DND-41 (cell line): ENCODE results near the gene PDGFRB.

Experiments used
- ATAC-seq: fragments of 200-7000 bp; cut with Tn5 transposase; 3 replicates; pipeline ENCODE4 v1.9.1; 2021; ENCODE audit warnings: low read depth; ENCODE audit not compliant: insufficient read depth
- DNase-seq: peaks from one replicate; pipeline ENCODE4 v3.0.0-alpha.2; 2020
- H2AFZ ChIP-seq: 2 replicates; pipeline ENCODE4 v1.6.0; 2012; ENCODE audit warnings: low read depth, low read length
- H3K27ac ChIP-seq: 2 replicates; pipeline ENCODE4 v1.5.1; 2012; ENCODE audit warnings: low read length, inconsistent platforms
- H3K27me3 ChIP-seq: fragments of 200-600 bp; sonication (generic); 2 replicates; pipeline ENCODE4 v1.6.0; 2012; ENCODE audit warnings: low read length, mild to moderate bottlenecking, inconsistent platforms; ENCODE audit not compliant: insufficient read depth, poor library complexity
- H3K36me3 ChIP-seq: 2 replicates; pipeline ENCODE4 v1.5.1; 2012; ENCODE audit warnings: low read length, inconsistent platforms; ENCODE audit not compliant: insufficient read depth
- H3K4me1 ChIP-seq: 2 replicates; pipeline ENCODE4 v1.5.1; 2012; ENCODE audit warnings: mild to moderate bottlenecking, low read length; ENCODE audit not compliant: insufficient read depth
- H3K4me2 ChIP-seq: 2 replicates; pipeline ENCODE4 v1.6.0; 2012; ENCODE audit warnings: mild to moderate bottlenecking, moderate library complexity, low read length, inconsistent platforms; ENCODE audit not compliant: insufficient read depth
- H3K4me3 ChIP-seq, 2 experiments: fragments of 200-600 bp in 1 of 2; shearing (Covaris generic) in 1 of 2; 2 replicates each; pipeline ENCODE4 v1.5.1; 2012 to 2016; ENCODE audit warnings: inconsistent platforms in 2 of 2, low read length in 2 of 2, mild to moderate bottlenecking in 2 of 2, low read depth in 1 of 2, moderate library complexity in 1 of 2
- H3K79me2 ChIP-seq: 2 replicates; pipeline ENCODE4 v1.6.0; 2012; ENCODE audit warnings: low read length, inconsistent platforms; ENCODE audit not compliant: insufficient read depth
- H3K9ac ChIP-seq: 2 replicates; pipeline ENCODE4 v1.6.0; 2012; ENCODE audit warnings: low read depth, mild to moderate bottlenecking, inconsistent platforms, low read length, moderate library complexity
- H3K9me3 ChIP-seq: 2 replicates; pipeline ENCODE4 v1.5.1; 2012; ENCODE audit warnings: low read length, moderate library complexity, mild to moderate bottlenecking, inconsistent platforms; ENCODE audit not compliant: insufficient read depth, severe bottlenecking
- H4K20me1 ChIP-seq: 2 replicates; pipeline ENCODE4 v1.6.0; 2012; ENCODE audit warnings: low read length; ENCODE audit not compliant: insufficient read depth
- EZH2 ChIP-seq: IDR thresholded peaks from 3 replicates; pipeline ENCODE4 v1.6.1; 2012; ENCODE audit warnings: borderline replicate concordance, low read depth, mild to moderate bottlenecking, moderate library complexity, low read length, inconsistent platforms; ENCODE audit not compliant: severe bottlenecking
- TF ChIP-seq, protein P1 (sequence below): IDR thresholded peaks from 2 replicates; pipeline ENCODE4 v1.5.1; 2012; ENCODE audit warnings: borderline replicate concordance, low read length, moderate library complexity, mild to moderate bottlenecking; ENCODE audit not compliant: poor library complexity, severe bottlenecking; ENCODE audit errors: extremely low read depth

Gene PDGFRB

GRCh38 chr5:150134198-150134588 is 21.5 kb downstream of the PDGFRB start:
- no peak overlapping the region for H3K9ac ChIP-seq
- no peak overlapping the region for H3K4me2 ChIP-seq
- ATAC-seq (no peak), DNase-seq (no peak)
- H3K9me3 ChIP-seq = no peaks in the 10 kb centered on the region
- no peak overlapping the region for H3K4me3 ChIP-seq
- no peaks in the 10 kb centered on the region; the same call in 1 of the 2 replicates for H3K36me3 ChIP-seq
- H3K27ac ChIP-seq = no peak overlapping the region
- 0 out of 2 replicates have a peak, but pooled peaks cover 5% of the 10 kb centered on the region for H4K20me1 ChIP-seq
- H2AFZ ChIP-seq = no peak overlapping the region
- no peaks in the 10 kb centered on the region for H3K79me2 ChIP-seq
- no peak for TF ChIP-seq EZH2
- TF ChIP-seq, protein P1, sequence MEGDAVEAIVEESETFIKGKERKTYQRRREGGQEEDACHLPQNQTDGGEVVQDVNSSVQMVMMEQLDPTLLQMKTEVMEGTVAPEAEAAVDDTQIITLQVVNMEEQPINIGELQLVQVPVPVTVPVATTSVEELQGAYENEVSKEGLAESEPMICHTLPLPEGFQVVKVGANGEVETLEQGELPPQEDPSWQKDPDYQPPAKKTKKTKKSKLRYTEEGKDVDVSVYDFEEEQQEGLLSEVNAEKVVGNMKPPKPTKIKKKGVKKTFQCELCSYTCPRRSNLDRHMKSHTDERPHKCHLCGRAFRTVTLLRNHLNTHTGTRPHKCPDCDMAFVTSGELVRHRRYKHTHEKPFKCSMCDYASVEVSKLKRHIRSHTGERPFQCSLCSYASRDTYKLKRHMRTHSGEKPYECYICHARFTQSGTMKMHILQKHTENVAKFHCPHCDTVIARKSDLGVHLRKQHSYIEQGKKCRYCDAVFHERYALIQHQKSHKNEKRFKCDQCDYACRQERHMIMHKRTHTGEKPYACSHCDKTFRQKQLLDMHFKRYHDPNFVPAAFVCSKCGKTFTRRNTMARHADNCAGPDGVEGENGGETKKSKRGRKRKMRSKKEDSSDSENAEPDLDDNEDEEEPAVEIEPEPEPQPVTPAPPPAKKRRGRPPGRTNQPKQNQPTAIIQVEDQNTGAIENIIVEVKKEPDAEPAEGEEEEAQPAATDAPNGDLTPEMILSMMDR = no peak
- no peaks in the 10 kb centered on the region for H3K4me1 ChIP-seq
- no peaks in the 10 kb centered on the region for H3K27me3 ChIP-seq

GRCh38 chr5:150133581-150134197 is 22.0 kb downstream of the PDGFRB start:
- H3K4me3 ChIP-seq = no peak overlapping the region
- H3K27me3 ChIP-seq = no peaks in the 10 kb centered on the region
- 0 out of 2 replicates have a peak, but pooled peaks cover 5% of the 10 kb centered on the region for H4K20me1 ChIP-seq
- H3K79me2 ChIP-seq = no peaks in the 10 kb centered on the region
- no peak overlapping the region for H3K27ac ChIP-seq
- ATAC-seq (no peak), DNase-seq (no peak)
- TF ChIP-seq, protein P1 = no peak
- no peak for TF ChIP-seq EZH2
- H2AFZ ChIP-seq = no peak overlapping the region
- no peak overlapping the region for H3K9ac ChIP-seq
- no peaks in the 10 kb centered on the region for H3K9me3 ChIP-seq
- H3K36me3 ChIP-seq = no peaks in the 10 kb centered on the region; the same call in 1 of the 2 replicates
- H3K4me1 ChIP-seq = no peaks in the 10 kb centered on the region
- no peak overlapping the region for H3K4me2 ChIP-seq

GRCh38 chr5:150132740-150133139 is 22.9 kb downstream of the PDGFRB start:
- Histone ChIP-seq H3K27me3 (no peaks in the 10 kb centered on the region), H3K9me3 (no peaks in the 10 kb centered on the region), H2AFZ (no peak overlapping the region), H3K9ac (no peak overlapping the region), H3K36me3 (no peaks in the 10 kb centered on the region; the same call in 1 of the 2 replicates), H3K79me2 (no peaks in the 10 kb centered on the region), H3K4me2 (no peak overlapping the region), H4K20me1 (0 out of 2 replicates have a peak, but pooled peaks cover 5% of the 10 kb centered on the region), H3K27ac (no peak overlapping the region), H3K4me1 (no peaks in the 10 kb centered on the region), H3K4me3 (no peak overlapping the region)
- TF ChIP-seq EZH2 = no peak
- TF ChIP-seq, protein P1 = no peak
- ATAC-seq (no peak), DNase-seq (no peak)
